Measurements from ENCODE around the gene PGAP2. TPM values are rescaled to one million over a fixed set of nuclear protein-coding genes. Genes with fewer than 3 reads are reported as not detected.
A peak's percentile ranks its signal among the peaks of the same experiment; 100 is the strongest.
"Not testable (repeated sequence)": the region's sequence is repeated elsewhere in the genome, so short reads cannot be mapped to it uniquely, and the experiment has no call there.

PGAP2 gene
- total and polyA plus RNA-seq, 4 donors = 10.0 to 14.8 (median 12.0) TPM

- TF ChIP-seq JUND (IDR thresholded peaks at IDR 0.05) (no peak), ZBTB33 (IDR thresholded peaks at IDR 0.05) (no peak)
- Histone ChIP-seq H3K27me3 (ENCODE audit: control insufficient read depth in 4 of 4, insufficient read depth in 4 of 4, low read length in 3 of 4) (no peaks in the 10 kb centered on the region), H3K27ac (ENCODE audit: low read depth in 1 of 2, low read length in 2 of 2) (no peak overlapping the region), H3K4me1 (ENCODE audit: control insufficient read depth in 4 of 4, insufficient read depth in 4 of 4, low read length in 3 of 4) (peaks cover 7 to 13% (median 11%) of the 10 kb centered on the region in 4 donors), H3K4me3 (ENCODE audit: low read depth in 1 of 3, low read length in 3 of 3) (no peak overlapping the region), H3K9ac (ENCODE audit: low read depth in 1 of 2, low read length in 2 of 2) (no peak overlapping the region), H3K9me3 (ENCODE audit: control insufficient read depth in 4 of 4, low read length in 3 of 4) (no peaks in the 10 kb centered on the region), H3K36me3 (ENCODE audit: control insufficient read depth in 4 of 4, insufficient read depth in 3 of 4, low read depth in 1 of 4, low read length in 3 of 4) (peaks cover 1 to 11% (median 8%) of the 10 kb centered on the region in 4 donors)
- WGBS = 90% methylated on average over 4 of the region's 4 CpGs
- no peak for DNase-seq (ENCODE audit: low spot score)
Observed at GRCh38 chr11:3783611-3784010, 24.7 kb upstream of the PGAP2 start.

GRCh38 chr11:3786781-3787428, 21.5 kb upstream of the PGAP2 start:
- TF ChIP-seq ZBTB33 (IDR thresholded peaks at IDR 0.05) = no peak
- TF ChIP-seq TAF1 (conservative IDR thresholded peaks at IDR 0.05) = no peak
- no peak for TF ChIP-seq JUND (IDR thresholded peaks at IDR 0.05)
- TF ChIP-seq CTCF (IDR thresholded peaks at IDR 0.05; ENCODE audit: low read depth, low read length, missing input control) = no peak
- no peak for TF ChIP-seq FOXA2 (IDR thresholded peaks at IDR 0.05)
- TF ChIP-seq EGR1 (IDR thresholded peaks at IDR 0.05; ENCODE audit: low read depth in 2 of 2) = no peak
- no peak for TF ChIP-seq GABPA (IDR thresholded peaks at IDR 0.05 in 1 of 2, conservative IDR thresholded peaks at IDR 0.05 in 1 of 2)
- TF ChIP-seq YY1 (IDR thresholded peaks at IDR 0.05) = no peak
- no peak for TF ChIP-seq SP1 (IDR thresholded peaks at IDR 0.05)
- no peak for TF ChIP-seq ATF3 (IDR thresholded peaks at IDR 0.05)
- no peak for TF ChIP-seq REST (IDR thresholded peaks at IDR 0.05)
- no peak for TF ChIP-seq RAD21 (IDR thresholded peaks at IDR 0.05)
- no peak for TF ChIP-seq HNF4A (conservative IDR thresholded peaks at IDR 0.05)
- TF ChIP-seq RXRA (IDR thresholded peaks at IDR 0.05) = no peak
- TF ChIP-seq NR2F2 (IDR thresholded peaks at IDR 0.05) = no peak
- no peak for TF ChIP-seq HNF4G (IDR thresholded peaks at IDR 0.05)
- no peak for TF ChIP-seq MAX (IDR thresholded peaks at IDR 0.05)
- TF ChIP-seq FOXA1 (IDR thresholded peaks at IDR 0.05) = no peak
- H3K27ac ChIP-seq (ENCODE audit: low read depth in 1 of 2, low read length in 2 of 2) = peak overlapping the region; percentile 9 to 39
- no peak for DNase-seq (ENCODE audit: low spot score)
- H3K36me3 ChIP-seq (ENCODE audit: control insufficient read depth in 4 of 4, insufficient read depth in 3 of 4, low read depth in 1 of 4, low read length in 3 of 4) = no peaks in the 10 kb centered on the region
- 73% methylated on average over 8 of the region's 8 CpGs for WGBS
- no peaks in the 10 kb centered on the region for H3K9me3 ChIP-seq (ENCODE audit: control insufficient read depth in 4 of 4, low read length in 3 of 4)
- H3K9ac ChIP-seq (ENCODE audit: low read depth in 1 of 2, low read length in 2 of 2) = no peak overlapping the region
- peaks cover 10 to 17% (median 12%) of the 10 kb centered on the region in 4 donors for H3K4me1 ChIP-seq (ENCODE audit: control insufficient read depth in 4 of 4, insufficient read depth in 4 of 4, low read length in 3 of 4)
- no peak overlapping the region for H3K4me3 ChIP-seq (ENCODE audit: low read depth in 1 of 3, low read length in 3 of 3)
- H3K27me3 ChIP-seq (ENCODE audit: control insufficient read depth in 4 of 4, insufficient read depth in 4 of 4, low read length in 3 of 4) = no peaks in the 10 kb centered on the region

GRCh38 chr11:3794387-3794786, 14.0 kb upstream of the PGAP2 start:
- not testable (repeated sequence) for H3K9ac ChIP-seq (ENCODE audit: low read depth in 1 of 2, low read length in 2 of 2); H3K4me3 ChIP-seq (ENCODE audit: low read depth in 1 of 3, low read length in 3 of 3); H3K9me3 ChIP-seq (ENCODE audit: control insufficient read depth in 4 of 4, low read length in 3 of 4); H3K36me3 ChIP-seq (ENCODE audit: control insufficient read depth in 4 of 4, insufficient read depth in 3 of 4, low read depth in 1 of 4, low read length in 3 of 4); DNase-seq (ENCODE audit: low spot score); H3K27ac ChIP-seq (ENCODE audit: low read depth in 1 of 2, low read length in 2 of 2); H3K27me3 ChIP-seq (ENCODE audit: control insufficient read depth in 4 of 4, insufficient read depth in 4 of 4, low read length in 3 of 4)
- 96% methylated on average over 10 of the region's 10 CpGs for WGBS
- H3K4me1 ChIP-seq (ENCODE audit: control insufficient read depth in 4 of 4, insufficient read depth in 4 of 4, low read length in 3 of 4) = peaks cover 3 to 24% (median 12%) of the 10 kb centered on the region in 4 donors

Data from liver (tissue), 9 donors.